ENCODE results near the gene MICU1. TPM values are rescaled to one million over a fixed set of nuclear protein-coding genes. Genes with fewer than 3 reads are reported as not detected.

The MICU1 gene
- total RNA-seq, 1 experiment from 2014 or later, result 46.9 TPM

GRCh38 chr10:72462261-72462660, 163.6 kb downstream of the MICU1 start:
- in situ Hi-C loops (cut with HindIII; ENCODE audit: low pct_unique_long_range_greater_than_20kb, low sequenced_read_pairs), result no loop called here
- CTCF ChIA-PET, result interaction anchor here (0.6 kb wide), 1 partner anchor 156 kb away, joined by 4 read pairs; no protein-coding TSS in a partner anchor

GRCh38 chr10:72461085-72461484, 164.8 kb downstream of the MICU1 start:
- Histone ChIP-seq H3K9me3 (ENCODE audit: control insufficient read depth, insufficient read depth, low read depth, low read length) (no peaks in the 10 kb centered on the region), H3K27ac (ENCODE audit: low read length) (no peak overlapping the region), H3K36me3 (ENCODE audit: control insufficient read depth, insufficient read depth, low read length) (no peaks in the 10 kb centered on the region), H3K4me1 (ENCODE audit: control insufficient read depth, insufficient read depth, low read length) (no peaks in the 10 kb centered on the region), H3K27me3 (ENCODE audit: control insufficient read depth, insufficient read depth, low read length) (no peaks in the 10 kb centered on the region), H3K4me3 (ENCODE audit: low read depth in 2 of 2, low read length in 2 of 2) (no peak overlapping the region)
- TF ChIP-seq TCF7L2 (IDR thresholded peaks at IDR 0.05; ENCODE audit: low read depth, low read length), result no peak
- TF ChIP-seq REST (IDR thresholded peaks at IDR 0.05; ENCODE audit: insufficient read depth in 1 of 2, low read depth in 2 of 2, low read length in 1 of 2), result no peak
- no peak for TF ChIP-seq CTCF (IDR thresholded peaks at IDR 0.05)
- TF ChIP-seq SIN3A (IDR thresholded peaks at IDR 0.05; ENCODE audit: borderline replicate concordance, insufficient read depth, low read depth, low read length), result no peak
- TF ChIP-seq POLR2AphosphoS5 (IDR thresholded peaks at IDR 0.05; ENCODE audit: low read depth, low read length), result no peak
- ChIA-PET POLR2A (no interaction called here), CTCF (no interaction called here)
- intact Hi-C loops (cut with micrococcal nuclease; ENCODE audit: unreplicated experiment), result no loop called here
- in situ Hi-C loops (cut with HindIII; ENCODE audit: low pct_unique_long_range_greater_than_20kb, low sequenced_read_pairs), result no loop called here
- ATAC-seq, result no peak
- BruUV-seq (replicated peaks), result no TSS peak
- no peak for DNase-seq (ENCODE audit: low read depth, low spot score)

More at GRCh38 chr10:72462261-72462660, 163.6 kb downstream of the MICU1 start:
- BruUV-seq (replicated peaks), result no TSS peak
- DNase-seq (ENCODE audit: low read depth, low spot score) (no peak), ATAC-seq (no peak)
- POLR2A ChIA-PET, result interaction anchor here (0.5 to 0.7 kb wide), 2 partner anchors 11 to 33 kb away, joined by 3 to 5 read pairs; no protein-coding TSS in a partner anchor
- Histone ChIP-seq H3K4me3 (ENCODE audit: low read depth in 2 of 2, low read length in 2 of 2) (no peak overlapping the region), H3K27me3 (ENCODE audit: control insufficient read depth, insufficient read depth, low read length) (no peaks in the 10 kb centered on the region), H3K9me3 (ENCODE audit: control insufficient read depth, insufficient read depth, low read depth, low read length) (no peaks in the 10 kb centered on the region), H3K27ac (ENCODE audit: low read length) (no peak overlapping the region), H3K36me3 (ENCODE audit: control insufficient read depth, insufficient read depth, low read length) (no peaks in the 10 kb centered on the region), H3K4me1 (ENCODE audit: control insufficient read depth, insufficient read depth, low read length) (no peaks in the 10 kb centered on the region)
- no peak for TF ChIP-seq TCF7L2 (IDR thresholded peaks at IDR 0.05; ENCODE audit: low read depth, low read length)
- TF ChIP-seq CTCF (IDR thresholded peaks at IDR 0.05), result no peak
- TF ChIP-seq POLR2AphosphoS5 (IDR thresholded peaks at IDR 0.05; ENCODE audit: low read depth, low read length), result no peak
- no peak for TF ChIP-seq SIN3A (IDR thresholded peaks at IDR 0.05; ENCODE audit: borderline replicate concordance, insufficient read depth, low read depth, low read length)
- TF ChIP-seq REST (IDR thresholded peaks at IDR 0.05; ENCODE audit: insufficient read depth in 1 of 2, low read depth in 2 of 2, low read length in 1 of 2), result no peak
- intact Hi-C loops (cut with micrococcal nuclease; ENCODE audit: unreplicated experiment), result no loop called here
